Nephron (organoid): ENCODE measurements around the gene SMIM21.

Experiments
- H3K27ac Mint-ChIP-seq, 3 experiments: 2 replicates each; pipeline ENCODE4 v1.8.0; 2020; ENCODE audit warnings: mixed read lengths in 3 of 3, mild to moderate bottlenecking in 2 of 3, moderate library complexity in 1 of 3
- H3K27me3 Mint-ChIP-seq: 2 replicates; pipeline ENCODE4 v1.8.0; 2021; ENCODE audit warnings: low read depth, mild to moderate bottlenecking, moderate library complexity, mixed read lengths
- H3K36me3 Mint-ChIP-seq: 2 replicates; pipeline ENCODE4 v1.8.0; 2020; ENCODE audit warnings: low read depth, mixed read lengths
- H3K4me1 Mint-ChIP-seq: 2 replicates; pipeline ENCODE4 v1.8.0; 2020; ENCODE audit warnings: mixed read lengths
- H3K4me3 Mint-ChIP-seq, 3 experiments: 2 replicates each; pipeline ENCODE4 v1.8.0; 2020; ENCODE audit warnings: mild to moderate bottlenecking in 3 of 3, mixed read lengths in 3 of 3, moderate library complexity in 2 of 3
- H3K9me3 Mint-ChIP-seq: 2 replicates; pipeline ENCODE4 v1.8.0; 2020; ENCODE audit warnings: mixed read lengths
- CTCF ChIP-seq, 3 experiments: fragments of 200-600 bp; sonication (generic); IDR thresholded peaks; one replicate each; pipeline ENCODE4 v1.5.0; 2021; ENCODE audit warnings: antibody characterized with exemption in 3 of 3; ENCODE audit not compliant: unreplicated experiment in 3 of 3

SMIM21 gene

GRCh38 chr18:75427603-75428002 is at the start of gene SMIM21:
Gene SMIM21, minus strand, starts transcription at chr18:75427703. Its CDS starts 140 bp downstream, at chr18:75427563.
- no peaks in the 10 kb centered on the region for H3K4me1 Mint-ChIP-seq
- H3K27ac Mint-ChIP-seq, result no peak within 1 kb of the TSS
- TF ChIP-seq CTCF (IDR thresholded peaks at IDR 0.05; ENCODE audit: unreplicated experiment in 3 of 3), result no peak
- H3K27me3 Mint-ChIP-seq, result no peaks in the 10 kb centered on the region
- no peak within 1 kb of the TSS for H3K4me3 Mint-ChIP-seq
- H3K36me3 Mint-ChIP-seq, result no peaks in the 10 kb centered on the region
- no peaks in the 10 kb centered on the region for H3K9me3 Mint-ChIP-seq

GRCh38 chr18:75475228-75475627 is 47.7 kb upstream of the SMIM21 start:
- Mint-ChIP-seq H3K9me3 (peaks cover 6% of the 10 kb centered on the region), H3K27ac (peak overlapping the region; percentile 3 to 55 (median 24)), H3K4me1 (peaks cover 35% of the 10 kb centered on the region), H3K4me3 (no peak overlapping the region), H3K36me3 (no peaks in the 10 kb centered on the region), H3K27me3 (no peaks in the 10 kb centered on the region)
- TF ChIP-seq CTCF (IDR thresholded peaks at IDR 0.05; ENCODE audit: unreplicated experiment in 3 of 3), result no peak

GRCh38 chr18:75474332-75474731 is 46.8 kb upstream of the SMIM21 start:
- no peaks in the 10 kb centered on the region for H3K27me3 Mint-ChIP-seq
- peaks cover 3% of the 10 kb centered on the region for H3K9me3 Mint-ChIP-seq
- TF ChIP-seq CTCF (IDR thresholded peaks at IDR 0.05; ENCODE audit: unreplicated experiment in 3 of 3), result no peak
- no peak overlapping the region for H3K27ac Mint-ChIP-seq
- H3K4me3 Mint-ChIP-seq, result no peak overlapping the region
- no peaks in the 10 kb centered on the region for H3K36me3 Mint-ChIP-seq
- peaks cover 35% of the 10 kb centered on the region for H3K4me1 Mint-ChIP-seq

DNA sequence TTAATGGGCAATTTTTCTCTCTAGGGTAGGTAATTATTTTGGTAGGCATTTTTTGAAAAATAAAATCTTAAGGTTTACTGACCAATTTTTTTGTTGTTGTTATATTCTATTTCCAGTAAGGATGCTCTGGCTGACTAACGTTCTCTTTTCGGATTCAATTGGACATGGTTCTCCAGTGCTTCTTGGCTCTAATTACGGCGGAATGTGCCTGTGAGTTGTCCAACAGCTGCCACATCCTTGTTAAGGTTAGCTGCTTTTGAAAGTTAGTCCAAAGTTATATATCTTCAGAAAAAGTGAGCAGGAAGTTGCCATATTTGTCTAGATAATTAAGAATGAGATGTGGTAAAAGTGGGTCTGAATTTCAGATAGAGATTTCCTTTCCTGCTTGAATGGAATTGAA is 45.8 kb upstream of the SMIM21 start:
- peaks cover 30% of the 10 kb centered on the region for H3K4me1 Mint-ChIP-seq
- no peak overlapping the region for H3K4me3 Mint-ChIP-seq
- no peaks in the 10 kb centered on the region for H3K36me3 Mint-ChIP-seq
- H3K27ac Mint-ChIP-seq, result no peak overlapping the region
- TF ChIP-seq CTCF (IDR thresholded peaks at IDR 0.05; ENCODE audit: unreplicated experiment in 3 of 3), result no peak
- H3K27me3 Mint-ChIP-seq, result no peaks in the 10 kb centered on the region
- no peaks in the 10 kb centered on the region for H3K9me3 Mint-ChIP-seq

- Mint-ChIP-seq H3K9me3 (no peaks in the 10 kb centered on the region), H3K4me1 (peaks cover 30% of the 10 kb centered on the region), H3K4me3 (no peak overlapping the region), H3K27me3 (no peaks in the 10 kb centered on the region), H3K27ac (no peak overlapping the region), H3K36me3 (no peaks in the 10 kb centered on the region)
- no peak for TF ChIP-seq CTCF (IDR thresholded peaks at IDR 0.05; ENCODE audit: unreplicated experiment in 3 of 3)
Observed at GRCh38 chr18:75472906-75473305, 45.4 kb upstream of the SMIM21 start.

DNA sequence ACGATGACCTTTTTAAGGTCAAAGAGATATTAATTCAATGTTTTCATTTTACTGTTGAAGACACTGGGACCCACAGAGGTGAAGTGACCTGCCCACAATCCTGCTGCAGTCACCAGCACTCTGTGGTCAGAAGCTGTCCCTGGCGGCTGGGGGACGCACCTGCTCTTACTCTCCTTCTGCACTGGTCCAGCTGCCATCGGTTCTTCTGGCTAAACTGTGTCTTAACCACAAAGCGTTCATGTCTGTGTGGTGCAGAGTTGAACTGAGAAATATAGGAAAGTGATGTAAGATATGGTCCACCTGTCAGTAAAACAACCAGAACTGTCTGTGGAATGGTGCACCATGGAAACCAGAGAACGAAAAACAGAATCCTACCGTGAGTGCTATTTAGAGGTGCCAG is 44.9 kb upstream of the SMIM21 start:
- no peak for TF ChIP-seq CTCF (IDR thresholded peaks at IDR 0.05; ENCODE audit: unreplicated experiment in 3 of 3)
- H3K27me3 Mint-ChIP-seq, result no peaks in the 10 kb centered on the region
- no peak overlapping the region for H3K4me3 Mint-ChIP-seq

More for the DNA sequence above, 44.9 kb upstream of the SMIM21 start:
- Mint-ChIP-seq H3K4me1 (peaks cover 33% of the 10 kb centered on the region), H3K36me3 (no peaks in the 10 kb centered on the region), H3K27ac (no peak overlapping the region), H3K9me3 (no peaks in the 10 kb centered on the region)
